Rectal smooth muscle tissue (tissue), 1 donor: Measurements from ENCODE around the gene DDX51.
A peak's percentile ranks its signal among the peaks of the same experiment; 100 is the strongest.

ENCODE experiments used
- H3K27ac ChIP-seq: one replicate; pipeline ENCODE4 v1.7.0; 2013; ENCODE audit warnings: low read depth, low read length, inconsistent platforms
- H3K27me3 ChIP-seq: one replicate; pipeline ENCODE4 v1.7.0; 2013; ENCODE audit warnings: low read length; ENCODE audit not compliant: control insufficient read depth, insufficient read depth
- H3K36me3 ChIP-seq: one replicate; pipeline ENCODE4 v1.7.0; 2013; ENCODE audit warnings: low read length; ENCODE audit not compliant: control insufficient read depth, insufficient read depth
- H3K4me1 ChIP-seq: one replicate; pipeline ENCODE4 v1.7.0; 2013; ENCODE audit warnings: low read length; ENCODE audit not compliant: control insufficient read depth, insufficient read depth
- H3K4me3 ChIP-seq: one replicate; pipeline ENCODE4 v1.7.0; 2013; ENCODE audit warnings: low read length
- H3K9ac ChIP-seq: one replicate; pipeline ENCODE4 v1.7.0; 2013; ENCODE audit warnings: low read length

Gene DDX51

GRCh38 chr12:132160601-132161035, 16.5 kb upstream of the DDX51 start:
- Histone ChIP-seq H3K36me3 (peaks cover 5% of the 10 kb centered on the region), H3K27me3 (no peaks in the 10 kb centered on the region), H3K27ac (no peak overlapping the region), H3K4me1 (no peaks in the 10 kb centered on the region), H3K4me3 (no peak overlapping the region), H3K9ac (no peak overlapping the region)

- H3K36me3 ChIP-seq = peaks cover 5% of the 10 kb centered on the region
- H3K4me3 ChIP-seq = no peak overlapping the region
- no peaks in the 10 kb centered on the region for H3K27me3 ChIP-seq
- H3K9ac ChIP-seq = no peak overlapping the region
- H3K27ac ChIP-seq = no peak overlapping the region
- no peaks in the 10 kb centered on the region for H3K4me1 ChIP-seq
Measured at GRCh38 chr12:132160016-132160415, 15.9 kb upstream of the DDX51 start.

GRCh38 chr12:132159555-132160003, 15.5 kb upstream of the DDX51 start:
- H3K4me3 ChIP-seq = no peak overlapping the region
- H3K27ac ChIP-seq = no peak overlapping the region
- H3K4me1 ChIP-seq = no peaks in the 10 kb centered on the region
- H3K27me3 ChIP-seq = no peaks in the 10 kb centered on the region
- H3K9ac ChIP-seq = no peak overlapping the region
- H3K36me3 ChIP-seq = peaks cover 5% of the 10 kb centered on the region

GRCh38 chr12:132158677-132159554, 14.8 kb upstream of the DDX51 start:
- peaks cover 5% of the 10 kb centered on the region for H3K36me3 ChIP-seq
- H3K9ac ChIP-seq = no peak overlapping the region
- H3K4me3 ChIP-seq = no peak overlapping the region
- H3K4me1 ChIP-seq = no peaks in the 10 kb centered on the region
- H3K27me3 ChIP-seq = no peaks in the 10 kb centered on the region
- H3K27ac ChIP-seq = no peak overlapping the region

- no peaks in the 10 kb centered on the region for H3K4me1 ChIP-seq
- no peak overlapping the region for H3K9ac ChIP-seq
- H3K4me3 ChIP-seq = no peak overlapping the region
- H3K27me3 ChIP-seq = no peaks in the 10 kb centered on the region
- no peak overlapping the region for H3K27ac ChIP-seq
- peaks cover 5% of the 10 kb centered on the region for H3K36me3 ChIP-seq
Measured at GRCh38 chr12:132157733-132158409, 13.8 kb upstream of the DDX51 start.

GRCh38 chr12:132156573-132157325, 12.6 kb upstream of the DDX51 start:
- Histone ChIP-seq H3K9ac (no peak overlapping the region), H3K4me1 (no peaks in the 10 kb centered on the region), H3K36me3 (peaks cover 5% of the 10 kb centered on the region), H3K4me3 (no peak overlapping the region), H3K27ac (no peak overlapping the region), H3K27me3 (no peaks in the 10 kb centered on the region)

GRCh38 chr12:132155771-132156572, 11.9 kb upstream of the DDX51 start:
- H3K4me3 ChIP-seq = no peak overlapping the region
- H3K4me1 ChIP-seq = no peaks in the 10 kb centered on the region
- peaks cover 5% of the 10 kb centered on the region for H3K36me3 ChIP-seq
- no peak overlapping the region for H3K27ac ChIP-seq
- H3K9ac ChIP-seq = no peak overlapping the region
- no peaks in the 10 kb centered on the region for H3K27me3 ChIP-seq

- no peak overlapping the region for H3K27ac ChIP-seq
Measured at GRCh38 chr12:132154941-132155770, 11.0 kb upstream of the DDX51 start.

GRCh38 chr12:132154341-132154761, 10.2 kb upstream of the DDX51 start:
- peak overlapping the region; percentile 1 for H3K9ac ChIP-seq
- H3K4me1 ChIP-seq = no peaks in the 10 kb centered on the region
- peaks cover 5% of the 10 kb centered on the region for H3K36me3 ChIP-seq
- peak overlapping the region; percentile 49 for H3K4me3 ChIP-seq
- no peak overlapping the region for H3K27ac ChIP-seq
- no peaks in the 10 kb centered on the region for H3K27me3 ChIP-seq

More at GRCh38 chr12:132154941-132155770, 11.0 kb upstream of the DDX51 start:
- Histone ChIP-seq H3K4me1 (no peaks in the 10 kb centered on the region), H3K36me3 (peaks cover 5% of the 10 kb centered on the region), H3K27me3 (no peaks in the 10 kb centered on the region), H3K9ac (no peak overlapping the region), H3K4me3 (no peak overlapping the region)

- peaks cover 5% of the 10 kb centered on the region for H3K36me3 ChIP-seq
- peak overlapping the region; percentile 1 for H3K9ac ChIP-seq
- no peaks in the 10 kb centered on the region for H3K27me3 ChIP-seq
- H3K4me3 ChIP-seq = peak overlapping the region; percentile 49
- no peak overlapping the region for H3K27ac ChIP-seq
- no peaks in the 10 kb centered on the region for H3K4me1 ChIP-seq
Measured at GRCh38 chr12:132153501-132154340, 9.6 kb upstream of the DDX51 start.
